ENCODE measurements around the gene NCKAP5.

DNA sequence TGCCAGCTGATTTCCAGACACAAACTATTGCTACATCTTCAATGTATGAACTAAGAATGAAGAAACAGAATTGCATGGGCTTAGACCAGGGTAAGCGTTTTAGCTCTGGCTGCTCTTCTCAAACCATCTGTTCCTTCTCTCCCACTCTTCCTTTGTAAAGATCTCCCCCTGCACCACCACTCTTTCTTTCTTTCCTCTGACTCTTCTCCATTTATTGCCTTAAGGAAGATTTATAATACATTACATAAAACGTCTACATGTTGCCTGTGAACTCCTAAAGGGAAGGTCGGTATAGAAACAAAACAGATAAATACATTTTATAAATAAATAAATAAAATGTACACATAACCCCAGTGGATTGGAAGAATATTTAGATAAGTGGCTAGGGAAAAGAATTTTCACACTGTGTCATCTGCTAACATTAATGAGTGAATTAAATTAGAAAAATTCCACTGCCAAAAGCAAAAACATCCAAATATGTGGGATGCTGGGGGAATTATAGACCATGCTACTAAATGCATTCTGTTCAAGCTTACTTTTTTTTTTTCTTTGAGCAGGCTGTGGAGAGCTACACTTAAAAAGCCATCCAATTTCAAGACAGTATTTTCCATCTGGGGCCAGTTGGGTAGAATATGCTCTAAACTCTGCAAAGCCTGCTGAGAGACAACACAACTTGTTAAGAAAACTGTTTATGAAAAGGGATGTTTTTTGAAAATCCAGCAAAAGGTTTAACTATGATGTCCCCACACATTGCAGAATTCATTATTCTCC is 41.5 kb downstream of the NCKAP5 start:
- TF ChIP-seq CTCF (IDR thresholded peaks at IDR 0.05) (no peak), POLR2AphosphoS5 (IDR thresholded peaks at IDR 0.05) (no peak), EP300 (IDR thresholded peaks at IDR 0.05) (no peak)

Data from upper lobe of left lung (tissue), 4 donors.